GM12865 (cell line): ENCODE measurements around the gene UBA1.
A peak's percentile ranks its signal among the peaks of the same experiment; 100 is the strongest.

Source experiments
- DNase-seq: peaks from one replicate; pipeline ENCODE4 v3.0.0; 2010; ENCODE audit warnings: low read depth
- H3K4me3 ChIP-seq: 2 replicates; pipeline ENCODE4 v1.5.1; 2011; ENCODE audit warnings: mild to moderate bottlenecking, low read depth, low read length, control low read depth
- CTCF ChIP-seq: IDR thresholded peaks from 2 replicates; pipeline ENCODE4 v1.5.1; 2011; ENCODE audit warnings: low read length, control low read depth, low read depth, inconsistent platforms; ENCODE audit not compliant: insufficient read depth; ENCODE audit errors: missing control alignments

UBA1 gene

GRCh38 chrX:47233333-47234113 is 39.9 kb downstream of the UBA1 start:
- no peak for TF ChIP-seq CTCF
- peak overlapping the region; percentile 87 for H3K4me3 ChIP-seq
- peak; percentile 97 for DNase-seq

- DNase-seq, result no peak
- TF ChIP-seq CTCF, result no peak
- peak overlapping the region; percentile 87 for H3K4me3 ChIP-seq
Measured at GRCh38 chrX:47234583-47234982, 41.0 kb downstream of the UBA1 start.

- no peak for TF ChIP-seq CTCF
- no peak for DNase-seq
- H3K4me3 ChIP-seq, result no peak overlapping the region
Measured at GRCh38 chrX:47235691-47236103, 42.1 kb downstream of the UBA1 start.

GRCh38 chrX:47239199-47239598 is 45.6 kb downstream of the UBA1 start:
- DNase-seq, result no peak
- no peak for TF ChIP-seq CTCF
- H3K4me3 ChIP-seq, result no peak overlapping the region

- DNase-seq, result no peak
- no peak overlapping the region for H3K4me3 ChIP-seq
- TF ChIP-seq CTCF, result no peak
Measured at GRCh38 chrX:47239898-47240545, 46.4 kb downstream of the UBA1 start.

GRCh38 chrX:47240619-47241018 is 47.0 kb downstream of the UBA1 start:
- DNase-seq, result no peak
- no peak for TF ChIP-seq CTCF
- H3K4me3 ChIP-seq, result no peak overlapping the region
